Neuronal stem cell (in vitro differentiated cells): ENCODE data around the gene TEDC1.

Experiments used
- DNase-seq: peaks from one replicate; pipeline ENCODE4 v3.0.0-alpha.2; 2013; ENCODE audit warnings: low spot score
- H2AFZ ChIP-seq: one replicate; pipeline ENCODE4 v1.6.1; 2013; ENCODE audit warnings: mild to moderate bottlenecking, low read length, inconsistent platforms
- H2AK5ac ChIP-seq: 2 replicates; pipeline ENCODE4 v1.6.1; 2013; ENCODE audit warnings: low read depth, mild to moderate bottlenecking, inconsistent platforms, low read length, moderate library complexity, mixed read lengths
- H2BK120ac ChIP-seq: 2 replicates; pipeline ENCODE4 v1.6.1; 2013; ENCODE audit warnings: low read depth, mild to moderate bottlenecking, inconsistent platforms, low read length, moderate library complexity, mixed read lengths
- H2BK12ac ChIP-seq: one replicate; pipeline ENCODE4 v1.6.1; 2013; ENCODE audit warnings: low read length, inconsistent platforms
- H2BK15ac ChIP-seq: 2 replicates; pipeline ENCODE4 v1.6.1; 2013; ENCODE audit warnings: mild to moderate bottlenecking, low read length, inconsistent platforms, mixed read lengths
- H2BK5ac ChIP-seq: one replicate; pipeline ENCODE4 v1.6.1; 2013; ENCODE audit warnings: inconsistent platforms, mild to moderate bottlenecking, low read length, moderate library complexity
- H3K14ac ChIP-seq: one replicate; pipeline ENCODE4 v1.6.1; 2013; ENCODE audit warnings: low read length, inconsistent platforms
- H3K18ac ChIP-seq: 2 replicates; pipeline ENCODE4 v1.6.1; 2013; ENCODE audit warnings: low read length, inconsistent platforms
- H3K23ac ChIP-seq: 2 replicates; pipeline ENCODE4 v1.6.1; 2013; ENCODE audit warnings: low read depth, mild to moderate bottlenecking, mixed read lengths, low read length, inconsistent platforms; ENCODE audit not compliant: poor library complexity
- H3K27ac ChIP-seq: replicated peaks from 3 replicates; pipeline ENCODE4 v1.5.1; 2013; ENCODE audit warnings: low read length, inconsistent platforms
- H3K27me3 ChIP-seq, 3 experiments: 2 replicates each; pipeline ENCODE4 v1.6.1; 2013; ENCODE audit warnings: low read length in 3 of 3, mild to moderate bottlenecking in 2 of 3, inconsistent platforms in 1 of 3, low read depth in 1 of 3, mixed read lengths in 1 of 3, moderate library complexity in 1 of 3; ENCODE audit not compliant: control insufficient read depth in 3 of 3, insufficient read depth in 3 of 3
- H3K36me3 ChIP-seq, 2 donors: replicated peaks in 1 of 2; 2 replicates each; pipeline ENCODE4 v1.6.1; 2013; ENCODE audit warnings: low read length in 2 of 2; ENCODE audit not compliant: control insufficient read depth in 2 of 2, insufficient read depth in 2 of 2
- H3K4ac ChIP-seq: 2 replicates; pipeline ENCODE4 v1.6.1; 2013; ENCODE audit warnings: inconsistent platforms, mild to moderate bottlenecking, low read length, moderate library complexity
- H3K4me1 ChIP-seq, 2 donors: 1 replicate in 1 of 2; 2 replicates in 1 of 2; pipeline ENCODE4 v1.6.1; 2013; ENCODE audit warnings: low read length in 2 of 2, low read depth in 1 of 2; ENCODE audit not compliant: control insufficient read depth in 2 of 2, insufficient read depth in 1 of 2
- H3K4me2 ChIP-seq: one replicate; pipeline ENCODE4 v1.6.1; 2013; ENCODE audit warnings: mild to moderate bottlenecking, low read length, inconsistent platforms; ENCODE audit not compliant: insufficient read depth, poor library complexity, severe bottlenecking
- H3K4me3 ChIP-seq, 2 donors: 2 replicates each; pipeline ENCODE4 v1.5.1; 2013; ENCODE audit warnings: low read length in 2 of 2, mild to moderate bottlenecking in 2 of 2, inconsistent platforms in 1 of 2, moderate library complexity in 1 of 2
- H3K79me1 ChIP-seq: one replicate; pipeline ENCODE4 v1.6.1; 2013; ENCODE audit warnings: low read depth, mild to moderate bottlenecking, inconsistent platforms, low read length, moderate library complexity
- H3K9ac ChIP-seq: one replicate; pipeline ENCODE4 v1.6.1; 2013; ENCODE audit warnings: mild to moderate bottlenecking, low read depth, low read length, inconsistent platforms; ENCODE audit not compliant: poor library complexity
- H3K9me3 ChIP-seq, 2 donors: replicated peaks in 1 of 2; 2 replicates each; pipeline versions ENCODE3 to v1.6.1; 2013; ENCODE audit warnings: low read length in 2 of 2, mild to moderate bottlenecking in 2 of 2, inconsistent platforms in 1 of 2, low read depth in 1 of 2, mixed read lengths in 1 of 2, moderate library complexity in 1 of 2; ENCODE audit not compliant: control insufficient read depth in 2 of 2, insufficient read depth in 1 of 2
- H4K8ac ChIP-seq: one replicate; pipeline ENCODE4 v1.6.1; 2013; ENCODE audit warnings: low read depth, mild to moderate bottlenecking, inconsistent platforms, low read length, moderate library complexity
- H4K91ac ChIP-seq: one replicate; pipeline ENCODE4 v1.6.1; 2013; ENCODE audit warnings: low read length, low read depth, mild to moderate bottlenecking, inconsistent platforms; ENCODE audit not compliant: poor library complexity
- WGBS, 2 donors: extraction: QIAGEN DNeasy Blood & Tissue Kit; methylation state at CpG; one replicate each; pipeline ENCODE4 v1.1.7; 2013; ENCODE audit warnings: missing lambda C conversion rate in 2 of 2, mixed read lengths in 1 of 2; ENCODE audit not compliant: insufficient read length in 2 of 2, insufficient replicate concordance in 1 of 2; ENCODE audit errors: extremely low coverage in 2 of 2; 5-methylcytosine and 5-hydroxymethylcytosine counted together

Gene TEDC1

DNA sequence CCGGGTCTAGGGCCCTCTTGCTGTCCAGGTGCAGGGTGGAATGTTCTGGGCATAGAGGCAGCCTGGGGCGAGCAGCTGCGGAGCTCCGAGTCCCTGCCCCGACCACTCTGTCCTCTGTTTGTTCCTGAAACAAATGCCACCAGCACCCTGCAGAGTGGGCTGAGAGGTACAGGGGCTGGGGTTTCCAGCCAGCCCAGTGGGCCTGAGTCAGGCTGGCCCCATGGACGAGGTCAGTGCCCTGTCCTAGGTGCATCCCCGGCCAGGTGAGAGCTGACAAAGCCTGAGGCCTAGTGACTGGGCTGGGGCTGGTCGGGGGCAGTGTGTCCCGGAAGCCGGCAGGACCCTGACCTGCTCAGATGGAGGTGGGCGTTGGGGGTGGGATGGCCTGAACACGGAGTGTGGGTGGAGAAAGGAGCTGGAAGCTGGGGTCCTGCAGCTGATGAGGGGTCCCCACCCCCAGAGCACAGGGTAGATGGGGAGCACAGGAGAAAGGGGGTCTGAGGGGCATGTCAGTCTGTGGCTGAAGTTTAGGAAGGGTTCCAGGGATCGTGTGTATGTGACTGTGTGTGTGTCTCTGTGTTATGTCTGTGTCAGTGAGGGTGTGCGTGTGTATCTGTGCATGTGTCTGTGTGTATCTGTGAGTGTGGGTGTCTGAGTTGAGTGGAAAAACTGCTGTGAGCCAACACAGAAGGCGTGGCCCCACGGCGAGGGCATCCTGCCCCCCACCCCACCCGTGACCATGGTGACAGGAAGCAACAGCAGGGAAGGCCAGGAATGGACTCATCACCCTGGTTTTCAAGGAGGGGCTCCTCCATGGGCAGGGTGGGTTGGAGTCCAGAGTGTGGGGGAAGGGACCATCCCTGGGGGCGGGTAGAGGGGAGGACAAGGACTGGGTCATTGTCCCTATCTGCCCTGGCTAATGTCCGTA, 6.7 kb upstream of the TEDC1 start:
- no CpG with 5 or more reads among the region's 20 CpGs for WGBS, 2 donors
- Histone ChIP-seq H3K18ac (peak overlapping the region; percentile 97), H3K79me1 (no peaks in the 10 kb centered on the region), H3K9ac (peak overlapping the region; percentile 38), H3K9me3 (peaks cover 0 to 6% of the 10 kb centered on the region in 2 donors), H2BK120ac (peak overlapping the region; percentile 48), H3K4me2 (peak overlapping the region; percentile 31), H3K36me3 (no peaks in the 10 kb centered on the region), H3K23ac (peak overlapping the region; percentile 49), H4K91ac (peak overlapping the region; percentile 2), H3K4ac (no peak overlapping the region), H3K27me3 (peaks cover 0 to 41% (median 17%) of the 10 kb centered on the region in 3 experiments), H2AFZ (peak overlapping the region; percentile 20), H2AK5ac (peak overlapping the region; percentile 97), H3K4me3 (peak overlapping the region in 1 of 2 donors; percentile 38), H2BK12ac (peak overlapping the region; percentile 91), H2BK15ac (peak overlapping the region; percentile 97), H3K14ac (peak overlapping the region; percentile 40), H2BK5ac (peak overlapping the region; percentile 83), H4K8ac (peak overlapping the region; percentile 19), H3K27ac (no peak overlapping the region), H3K4me1 (peaks cover 61 to 71% of the 10 kb centered on the region in 2 donors)
- no peak for DNase-seq

DNA sequence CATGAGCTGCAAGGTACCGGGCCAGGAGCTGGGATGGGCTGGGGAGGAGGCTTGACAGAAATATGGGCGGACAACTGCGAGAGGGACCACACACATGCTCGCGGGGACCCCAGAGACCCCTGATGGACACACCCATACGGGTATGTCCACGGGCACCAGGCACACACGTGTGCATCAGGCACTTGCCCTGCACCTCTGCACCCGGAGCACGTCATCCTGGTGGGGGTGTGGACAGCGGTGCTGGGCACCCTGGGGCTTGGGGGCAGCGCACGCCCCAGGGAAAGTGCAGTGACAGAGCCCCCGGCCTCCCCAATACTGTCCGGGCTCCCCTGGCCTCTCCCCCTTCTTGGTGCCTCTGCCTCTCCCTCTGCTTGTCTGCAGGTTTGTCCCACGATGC, 6.1 kb upstream of the TEDC1 start:
- peak overlapping the region; percentile 48 for H2BK120ac ChIP-seq
- H4K91ac ChIP-seq = peak overlapping the region; percentile 2
- H3K18ac ChIP-seq = peak overlapping the region; percentile 97
- H3K23ac ChIP-seq = no peak overlapping the region
- no peak overlapping the region for H2AFZ ChIP-seq
- no CpG with 5 or more reads among the region's 16 CpGs for WGBS, 2 donors
- no peak overlapping the region for H4K8ac ChIP-seq
- H3K4me2 ChIP-seq = no peak overlapping the region
- no peak for DNase-seq
- no peak overlapping the region for H3K4me3 ChIP-seq
- H3K36me3 ChIP-seq = no peaks in the 10 kb centered on the region
- H2AK5ac ChIP-seq = peak overlapping the region; percentile 97
- peak overlapping the region; percentile 85 for H2BK5ac ChIP-seq
- no peak overlapping the region for H3K9ac ChIP-seq
- peaks cover 0 to under 1% of the 10 kb centered on the region in 2 donors for H3K9me3 ChIP-seq
- peak overlapping the region; percentile 89 for H3K4ac ChIP-seq
- H3K14ac ChIP-seq = peak overlapping the region; percentile 40
- H2BK12ac ChIP-seq = no peak overlapping the region
- H3K27ac ChIP-seq = no peak overlapping the region
- peaks cover 0 to 34% (median 10%) of the 10 kb centered on the region in 3 experiments for H3K27me3 ChIP-seq
- peaks cover 58 to 72% of the 10 kb centered on the region in 2 donors for H3K4me1 ChIP-seq
- H3K79me1 ChIP-seq = peaks cover under 1% of the 10 kb centered on the region
- H2BK15ac ChIP-seq = peak overlapping the region; percentile 97

DNA sequence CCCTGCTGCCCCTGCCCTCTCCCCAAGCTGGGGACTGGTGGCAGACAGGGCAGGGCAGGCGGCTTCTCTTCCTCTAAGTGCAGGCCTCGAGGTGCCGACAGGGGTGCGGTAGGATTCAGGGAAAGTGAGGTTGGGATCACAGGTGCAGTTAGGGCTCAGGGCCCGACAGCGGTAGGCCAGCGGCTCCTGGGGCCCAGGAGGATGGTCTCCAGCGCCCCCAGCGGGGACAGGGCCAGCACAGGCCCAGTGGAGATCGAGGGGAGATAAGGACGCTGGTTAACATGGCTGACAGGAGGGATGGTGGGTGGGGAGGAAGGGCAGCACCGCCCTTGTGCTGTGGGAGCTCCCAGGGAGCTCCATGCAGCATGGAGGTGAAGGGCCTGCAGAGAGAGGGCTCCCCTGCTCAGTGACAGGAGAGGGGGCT, 5.3 kb upstream of the TEDC1 start:
- H3K27ac ChIP-seq = no peak overlapping the region
- peak overlapping the region; percentile 91 for H3K23ac ChIP-seq
- H3K9me3 ChIP-seq = no peaks in the 10 kb centered on the region
- no peak overlapping the region for H4K8ac ChIP-seq
- H2AFZ ChIP-seq = peak overlapping the region; percentile 90
- H3K4ac ChIP-seq = peak overlapping the region; percentile 66
- peak overlapping the region; percentile 56 for H3K14ac ChIP-seq
- H2BK120ac ChIP-seq = peak overlapping the region; percentile 48
- DNase-seq = no peak
- H3K36me3 ChIP-seq = no peaks in the 10 kb centered on the region
- peak overlapping the region; percentile 97 for H2BK15ac ChIP-seq
- peak overlapping the region; percentile 97 for H2AK5ac ChIP-seq
- H3K4me2 ChIP-seq = peak overlapping the region; percentile 73
- peaks cover 53 to 66% of the 10 kb centered on the region in 2 donors for H3K4me1 ChIP-seq
- H3K18ac ChIP-seq = peak overlapping the region; percentile 97
- peak overlapping the region; percentile 84 for H2BK12ac ChIP-seq
- whole genome bisulfite sequencing, 2 donors = no CpG with 5 or more reads among the region's 12 CpGs
- peak overlapping the region in 1 of 2 donors; percentile 3 for H3K4me3 ChIP-seq
- peak overlapping the region; percentile 85 for H2BK5ac ChIP-seq
- peaks cover 3% of the 10 kb centered on the region for H3K79me1 ChIP-seq
- H3K9ac ChIP-seq = peak overlapping the region; percentile 81
- peaks cover 0 to 27% (median 4%) of the 10 kb centered on the region in 3 experiments for H3K27me3 ChIP-seq
- peak overlapping the region; percentile 30 for H4K91ac ChIP-seq
